SK-N-SH (cell line): Measurements from ENCODE around the gene FZD1. TPM values are rescaled to one million over a fixed set of nuclear protein-coding genes. Genes with fewer than 3 reads are reported as not detected.

Source experiments
- CTCF ChIA-PET: fragments of 300-600, 350-600 bp; formaldehyde crosslinking; extraction: SDS; loops from one replicate; lab custom pipeline; 2021; lab: Yijun Ruan, JAX
- POLR2A ChIA-PET: fragments of 350-600 bp; sonication (Branson Sonifier 250); formaldehyde crosslinking; extraction: SDS; loops from one replicate; lab custom pipeline; 2020; ENCODE audit warnings: antibody characterized with exemption, inconsistent platforms; lab: Yijun Ruan, JAX
- DNase-seq: peaks from one replicate; pipeline ENCODE4 v3.0.0; 2012
- H2AFZ ChIP-seq: fragments of 200-600 bp; sonication (generic); 2 replicates; pipeline ENCODE4 v1.8.1; 2016; ENCODE audit warnings: antibody characterized with exemption, mild to moderate bottlenecking, low read depth
- H3F3A ChIP-seq: fragments of 200-600 bp; sonication (generic); replicated peaks from 2 replicates; pipeline ENCODE3; 2016; ENCODE audit warnings: antibody characterized with exemption, mild to moderate bottlenecking; ENCODE audit not compliant: insufficient read depth
- H3K27ac ChIP-seq, 2 experiments: fragments of 200-500 bp in 1 of 2; fragments of 200-600 bp in 1 of 2; sonication (Bioruptor generic) in 1 of 2; sonication (generic), shearing (Covaris generic) in 1 of 2; 2 replicates each; pipeline versions ENCODE4 v1.5.1 to v1.6.1; 2014 to 2016; ENCODE audit warnings: low read depth in 2 of 2, inconsistent platforms in 1 of 2, low read length in 1 of 2, mild to moderate bottlenecking in 1 of 2, mixed read lengths in 1 of 2
- H3K27me3 ChIP-seq: fragments of 200-600 bp; sonication (generic), shearing (Covaris generic); 2 replicates; pipeline ENCODE4 v1.6.1; 2016; ENCODE audit warnings: mixed run types; ENCODE audit not compliant: insufficient read depth
- H3K36me3 ChIP-seq, 2 experiments: fragments of 200-500 bp in 1 of 2; fragments of 200-600 bp in 1 of 2; sonication (Bioruptor generic) in 1 of 2; sonication (generic) in 1 of 2; replicated peaks in 1 of 2; 2 replicates each; pipeline versions ENCODE3 to v1.5.1; 2014 to 2016; ENCODE audit warnings: low read length in 1 of 2, mild to moderate bottlenecking in 1 of 2; ENCODE audit not compliant: insufficient read depth in 2 of 2, control insufficient read depth in 1 of 2
- H3K4me1 ChIP-seq, 2 experiments: fragments of 200-500 bp in 1 of 2; fragments of 200-600 bp in 1 of 2; sonication (Bioruptor generic) in 1 of 2; sonication (generic), shearing (Covaris generic) in 1 of 2; 2 replicates each; pipeline versions ENCODE4 v1.5.1 to v1.6.1; 2014 to 2016; ENCODE audit warnings: low read depth in 1 of 2, low read length in 1 of 2, mixed run types in 1 of 2; ENCODE audit not compliant: insufficient read depth in 2 of 2, control insufficient read depth in 1 of 2
- H3K4me2 ChIP-seq: fragments of 200-600 bp; sonication (generic), shearing (Covaris generic); 2 replicates; pipeline ENCODE4 v1.6.1; 2017; ENCODE audit warnings: mixed run types
- H3K4me3 ChIP-seq, 2 experiments: fragments of 200-500 bp in 1 of 2; fragments of 200-600 bp in 1 of 2; sonication (Bioruptor generic) in 1 of 2; sonication (generic), shearing (Covaris generic) in 1 of 2; 2 replicates each; pipeline versions ENCODE4 v1.5.1 to v1.8.1; 2014 to 2016; ENCODE audit warnings: low read depth in 2 of 2, inconsistent platforms in 1 of 2, low read length in 1 of 2, mild to moderate bottlenecking in 1 of 2, mixed read lengths in 1 of 2, moderate library complexity in 1 of 2
- H3K79me2 ChIP-seq: fragments of 200-600 bp; sonication (generic); 2 replicates; pipeline ENCODE4 v1.8.1; 2017; ENCODE audit warnings: mild to moderate bottlenecking; ENCODE audit not compliant: insufficient read depth
- H3K9ac ChIP-seq: fragments of 200-600 bp; sonication (generic); 2 replicates; pipeline ENCODE4 v1.6.1; 2017; ENCODE audit warnings: mixed run types
- H3K9me2 ChIP-seq: fragments of 200-600 bp; sonication (generic); 2 replicates; pipeline ENCODE4 v1.6.1; 2017; ENCODE audit warnings: mixed run types
- H3K9me3 ChIP-seq: fragments of 200-600 bp; sonication (generic); 2 replicates; pipeline ENCODE4 v1.6.1; 2017; ENCODE audit warnings: mixed run types, mild to moderate bottlenecking, moderate library complexity
- H4K20me1 ChIP-seq: fragments of 200-600 bp; sonication (generic); 2 replicates; pipeline ENCODE4 v1.6.1; 2017; ENCODE audit warnings: mild to moderate bottlenecking, mixed run types; ENCODE audit not compliant: insufficient read depth
- CHD2 ChIP-seq: fragments of 150-350 bp; IDR thresholded peaks from 2 replicates; pipeline ENCODE4 v1.6.1; 2018; ENCODE audit warnings: low read length; ENCODE audit not compliant: partially characterized antibody
- ELF1 ChIP-seq: IDR thresholded peaks from 2 replicates; pipeline ENCODE4 v1.4.0; 2012
- EP300 ChIP-seq, 2 experiments: IDR thresholded peaks; 2 replicates each; pipeline versions ENCODE4 v1.4.0 to v1.6.1; 2012; ENCODE audit warnings: borderline replicate concordance in 1 of 2, low read depth in 1 of 2, low read length in 1 of 2
- EZH2phosphoT487 ChIP-seq: fragments of 200-600 bp; sonication (generic); IDR thresholded peaks from 2 replicates; pipeline ENCODE4 v1.6.1; 2017; ENCODE audit warnings: low read depth, mixed run types, mild to moderate bottlenecking, antibody characterized with exemption, moderate library complexity, borderline replicate concordance
- FOSL2 ChIP-seq: IDR thresholded peaks from 2 replicates; pipeline ENCODE4 v1.4.0; 2012; ENCODE audit warnings: low read depth, mild to moderate bottlenecking, moderate library complexity, borderline replicate concordance
- FOXJ3 ChIP-seq: sonication (generic); formaldehyde crosslinking; IDR thresholded peaks from 2 replicates; pipeline ENCODE4 v1.5.1; 2020; ENCODE audit warnings: mild to moderate bottlenecking, missing genetic modification reagents
- IRF3 ChIP-seq: fragments of 150-350 bp; IDR thresholded peaks from 2 replicates; pipeline ENCODE4 v1.6.1; 2016; ENCODE audit warnings: mild to moderate bottlenecking, low read depth, low read length
- JUND ChIP-seq: IDR thresholded peaks from 2 replicates; pipeline ENCODE4 v1.4.0; 2012
- NRF1 ChIP-seq: IDR thresholded peaks from 2 replicates; pipeline ENCODE4 v1.6.1; 2012; ENCODE audit warnings: low read depth, mild to moderate bottlenecking, low read length
- POLR2AphosphoS5 ChIP-seq: IDR thresholded peaks from 2 replicates; pipeline ENCODE4 v1.6.1; 2012; ENCODE audit warnings: low read depth, low read length
- RCOR1 ChIP-seq: fragments of 150-350 bp; IDR thresholded peaks from 2 replicates; pipeline ENCODE4 v1.6.1; 2017; ENCODE audit warnings: antibody characterized with exemption, low read length
- RFX5 ChIP-seq: IDR thresholded peaks from 2 replicates; pipeline ENCODE4 v1.6.1; 2012; ENCODE audit warnings: mild to moderate bottlenecking, improper control_type of control experiment, low read length
- RXRA ChIP-seq: IDR thresholded peaks from 2 replicates; pipeline ENCODE4 v1.4.0; 2012; ENCODE audit warnings: low read depth, mild to moderate bottlenecking, borderline replicate concordance
- SIN3A ChIP-seq: IDR thresholded peaks from 2 replicates; pipeline ENCODE4 v1.6.1; 2012; ENCODE audit warnings: low read depth, mild to moderate bottlenecking, low read length, moderate library complexity, borderline replicate concordance
- TCF12 ChIP-seq: IDR thresholded peaks from 2 replicates; pipeline ENCODE4 v1.4.0; 2012
- TEAD4 ChIP-seq: IDR thresholded peaks from 2 replicates; pipeline ENCODE4 v1.4.0; 2012; ENCODE audit warnings: mild to moderate bottlenecking, borderline replicate concordance; ENCODE audit not compliant: insufficient read depth
- WGBS: methylation state at CpG from one replicate; pipeline ENCODE4 v1.1.6; 2017; ENCODE audit warnings: low lambda C conversion rate; 5-methylcytosine and 5-hydroxymethylcytosine counted together
- polyA plus RNA-seq, 3 experiments: library from polyadenylated mRNA; depleted of rRNA; stranded (reverse); fragments of >200 nt; gene quantifications; 2 replicates each; pipeline ENCODE4 v1.2.3, GENCODE V29; 2012
- TF ChIP-seq, protein P1 (sequence below): fragments of 150-350 bp; IDR thresholded peaks from 2 replicates; pipeline ENCODE4 v1.6.1; 2017; ENCODE audit warnings: antibody characterized with exemption, low read length, low read depth, borderline replicate concordance

Gene FZD1
- polyA plus RNA-seq, 1 of the 3 experiments (the other 2 are of a cell fraction) = 3.8 TPM

GRCh38 chr7:91311839-91312238 is 47.6 kb downstream of the FZD1 start:
- Histone ChIP-seq H3K36me3 (no peaks in the 10 kb centered on the region), H3K27me3 (no peaks in the 10 kb centered on the region), H3K27ac (no peak overlapping the region), H3F3A (no peaks in the 10 kb centered on the region), H3K4me3 (no peak overlapping the region), H4K20me1 (no peaks in the 10 kb centered on the region), H3K9me2 (no peaks in the 10 kb centered on the region), H3K4me2 (no peak overlapping the region), H3K79me2 (no peaks in the 10 kb centered on the region), H3K4me1 (peaks cover 0 to 5% of the 10 kb centered on the region in 2 experiments; a peak in 2 of 4 replicates), H2AFZ (no peak overlapping the region), H3K9me3 (no peaks in the 10 kb centered on the region), H3K9ac (no peak overlapping the region)
- 94% methylated on average over 1 of the region's 1 CpG for WGBS
- no peak for DNase-seq
- POLR2A ChIA-PET = no interaction called here
- CTCF ChIA-PET = no interaction called here
- TF ChIP-seq EZH2phosphoT487 (no peak), IRF3 (no peak)

DNA sequence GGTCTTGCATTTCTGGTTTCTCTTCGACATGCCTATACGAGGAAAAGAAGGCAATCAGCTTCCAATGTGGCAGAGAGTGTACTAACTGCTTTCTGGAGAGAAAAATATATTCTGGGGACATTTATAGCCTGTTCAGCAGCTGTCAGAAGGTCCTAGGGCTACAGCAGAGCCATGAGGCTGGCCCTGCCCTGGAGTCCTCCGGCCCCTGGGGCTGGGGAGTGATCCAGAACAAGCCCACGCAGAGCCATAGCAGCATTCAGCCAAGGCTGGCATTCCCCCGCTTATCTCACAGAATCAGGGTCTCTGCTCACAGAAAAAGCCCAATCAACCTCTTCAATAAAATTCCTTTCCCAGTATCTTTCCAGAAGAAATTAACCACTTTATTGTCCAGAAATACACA is 48.9 kb downstream of the FZD1 start:
- POLR2A ChIA-PET = no interaction called here
- 47% methylated on average over 5 of the region's 5 CpGs for WGBS
- CTCF ChIA-PET = no interaction called here
- Histone ChIP-seq H3K27ac (no peak overlapping the region), H3K9me2 (no peaks in the 10 kb centered on the region), H3K79me2 (no peaks in the 10 kb centered on the region), H4K20me1 (no peaks in the 10 kb centered on the region), H3F3A (no peaks in the 10 kb centered on the region), H3K4me1 (peaks cover 0 to 5% of the 10 kb centered on the region in 2 experiments; a peak in 2 of 4 replicates), H2AFZ (no peak overlapping the region), H3K27me3 (no peaks in the 10 kb centered on the region), H3K4me2 (no peak overlapping the region), H3K36me3 (no peaks in the 10 kb centered on the region), H3K9ac (no peak overlapping the region), H3K4me3 (no peak overlapping the region), H3K9me3 (no peaks in the 10 kb centered on the region)
- DNase-seq = peak; percentile 11
- no peak for TF ChIP-seq CHD2
- no peak for TF ChIP-seq TCF12
- no peak for TF ChIP-seq NRF1
- no peak for TF ChIP-seq FOSL2
- TF ChIP-seq JUND = no peak

DNA sequence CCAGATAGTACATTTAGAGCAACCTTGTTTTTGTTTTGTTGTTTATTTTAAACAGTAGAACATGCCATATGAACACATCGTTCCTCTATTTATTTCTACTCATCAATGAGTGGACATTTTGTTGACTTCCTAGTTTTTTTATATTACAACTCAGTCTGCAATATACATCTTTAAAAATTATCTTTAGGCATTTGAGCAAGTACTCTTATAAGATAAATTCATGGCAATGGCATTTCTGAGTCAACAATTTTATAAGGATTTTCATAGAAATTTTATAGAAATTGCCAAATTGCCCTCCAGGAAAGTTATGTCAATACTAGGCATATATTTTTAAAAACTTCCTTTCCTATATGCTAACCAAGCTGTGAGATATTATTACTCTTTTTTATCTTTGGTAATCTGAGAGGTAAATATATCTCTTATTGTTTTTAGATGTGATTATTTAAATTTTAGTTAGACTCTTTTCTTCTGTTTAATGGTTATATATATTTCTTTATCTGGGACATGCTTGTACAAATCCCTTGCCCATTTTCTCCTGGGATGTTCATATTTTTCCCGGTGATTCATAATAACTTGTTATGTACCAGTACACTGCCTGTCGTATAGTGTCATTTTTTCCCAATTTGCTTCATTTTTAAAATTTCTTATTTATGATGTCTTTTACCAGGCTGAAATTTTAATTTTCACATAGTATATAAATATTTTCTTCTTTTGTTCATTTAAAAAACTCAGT is 50.5 kb downstream of the FZD1 start:
- H3K4me2 ChIP-seq = no peak overlapping the region
- H4K20me1 ChIP-seq = no peaks in the 10 kb centered on the region
- H3K9ac ChIP-seq = no peak overlapping the region
- H3K4me1 ChIP-seq = peaks cover 0 to 5% of the 10 kb centered on the region in 2 experiments; a peak in 2 of 4 replicates
- no peaks in the 10 kb centered on the region for H3K9me2 ChIP-seq
- H3K27me3 ChIP-seq = no peaks in the 10 kb centered on the region
- no peaks in the 10 kb centered on the region for H3K79me2 ChIP-seq
- H3K27ac ChIP-seq = no peak overlapping the region
- TF ChIP-seq FOXJ3 (CRISPR knock-in tag) (no peak), POLR2AphosphoS5 (no peak), TEAD4 (no peak), RXRA (no peak), SIN3A (no peak), EZH2phosphoT487 (no peak), RCOR1 (no peak), EP300 (IDR thresholded peaks at IDR 0.05; ENCODE audit: borderline replicate concordance in 1 of 2, low read depth in 1 of 2, low read length in 1 of 2) (no peak), ELF1 (no peak), RFX5 (no peak), TCF12 (no peak)
- TF ChIP-seq, protein P1, sequence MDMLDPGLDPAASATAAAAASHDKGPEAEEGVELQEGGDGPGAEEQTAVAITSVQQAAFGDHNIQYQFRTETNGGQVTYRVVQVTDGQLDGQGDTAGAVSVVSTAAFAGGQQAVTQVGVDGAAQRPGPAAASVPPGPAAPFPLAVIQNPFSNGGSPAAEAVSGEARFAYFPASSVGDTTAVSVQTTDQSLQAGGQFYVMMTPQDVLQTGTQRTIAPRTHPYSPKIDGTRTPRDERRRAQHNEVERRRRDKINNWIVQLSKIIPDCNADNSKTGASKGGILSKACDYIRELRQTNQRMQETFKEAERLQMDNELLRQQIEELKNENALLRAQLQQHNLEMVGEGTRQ = no peak
- H2AFZ ChIP-seq = no peak overlapping the region
- ChIA-PET CTCF (interaction anchor here (0.7 kb wide), 1 partner anchor 9 kb away, joined by 3 read pairs; no protein-coding TSS in a partner anchor), POLR2A (no interaction called here)
- H3K4me3 ChIP-seq = no peak overlapping the region
- H3K36me3 ChIP-seq = no peaks in the 10 kb centered on the region
- DNase-seq = no peak
- 67% methylated on average over 3 of the region's 3 CpGs for WGBS
- no peaks in the 10 kb centered on the region for H3F3A ChIP-seq
- no peaks in the 10 kb centered on the region for H3K9me3 ChIP-seq
